ENCODE measurements around the gene COLEC11.
"Not testable (repeated sequence)": the region's sequence is repeated elsewhere in the genome, so short reads cannot be mapped to it uniquely, and the experiment has no call there.

COLEC11 gene

GRCh38 chr2:3656762-3657721 is 62.1 kb downstream of the COLEC11 start:
- Histone ChIP-seq H3K36me3 (no peaks in the 10 kb centered on the region), H3K9me3 (no peaks in the 10 kb centered on the region), H3K27me3 (peaks cover 37% of the 10 kb centered on the region), H3K27ac (no peak overlapping the region), H3K4me1 (ENCODE audit: control insufficient read depth in 1 of 2, insufficient read depth in 1 of 2, low read depth in 1 of 2, low read length in 1 of 2) (no peaks in the 10 kb centered on the region), H3K4me3 (ENCODE audit: low read depth in 1 of 2, low read length in 1 of 2) (no peak overlapping the region)
- no peak for TF ChIP-seq CTCF (IDR thresholded peaks at IDR 0.05)

DNA sequence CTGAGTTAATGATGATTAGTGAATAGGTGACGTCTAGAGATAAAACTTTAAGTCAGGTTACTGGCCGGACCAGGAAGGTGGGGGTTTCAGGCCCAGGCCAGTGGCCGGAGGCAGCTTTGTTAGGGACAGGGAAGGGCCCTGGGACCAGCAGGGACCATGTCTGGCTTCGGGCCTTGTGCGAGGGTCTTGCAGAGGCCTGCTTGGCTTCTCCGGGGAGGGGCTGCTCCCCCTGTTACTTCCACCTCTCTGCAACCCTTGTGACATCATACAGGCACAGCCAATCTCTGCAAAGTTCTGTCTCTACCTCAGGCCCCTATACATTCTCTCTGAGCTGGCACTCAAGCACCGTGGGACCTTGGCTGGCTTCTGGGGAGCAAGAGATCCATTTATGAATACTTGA is 63.0 kb downstream of the COLEC11 start, which contains the start of gene ALLC:
ALLC (plus strand) TSS at position 320 of the 400 bp plus-strand sequence. CDS start 12,958 bp downstream, outside the sequence.
- Histone ChIP-seq H3K27ac (no peak within 1 kb of the TSS), H3K4me1 (ENCODE audit: control insufficient read depth in 1 of 2, insufficient read depth in 1 of 2, low read depth in 1 of 2, low read length in 1 of 2) (no peaks in the 10 kb centered on the region), H3K4me3 (ENCODE audit: low read depth in 1 of 2, low read length in 1 of 2) (no peak within 1 kb of the TSS), H3K27me3 (peaks cover 29% of the 10 kb centered on the region), H3K36me3 (no peaks in the 10 kb centered on the region), H3K9me3 (no peaks in the 10 kb centered on the region)
- TF ChIP-seq CTCF (IDR thresholded peaks at IDR 0.05), result no peak

DNA sequence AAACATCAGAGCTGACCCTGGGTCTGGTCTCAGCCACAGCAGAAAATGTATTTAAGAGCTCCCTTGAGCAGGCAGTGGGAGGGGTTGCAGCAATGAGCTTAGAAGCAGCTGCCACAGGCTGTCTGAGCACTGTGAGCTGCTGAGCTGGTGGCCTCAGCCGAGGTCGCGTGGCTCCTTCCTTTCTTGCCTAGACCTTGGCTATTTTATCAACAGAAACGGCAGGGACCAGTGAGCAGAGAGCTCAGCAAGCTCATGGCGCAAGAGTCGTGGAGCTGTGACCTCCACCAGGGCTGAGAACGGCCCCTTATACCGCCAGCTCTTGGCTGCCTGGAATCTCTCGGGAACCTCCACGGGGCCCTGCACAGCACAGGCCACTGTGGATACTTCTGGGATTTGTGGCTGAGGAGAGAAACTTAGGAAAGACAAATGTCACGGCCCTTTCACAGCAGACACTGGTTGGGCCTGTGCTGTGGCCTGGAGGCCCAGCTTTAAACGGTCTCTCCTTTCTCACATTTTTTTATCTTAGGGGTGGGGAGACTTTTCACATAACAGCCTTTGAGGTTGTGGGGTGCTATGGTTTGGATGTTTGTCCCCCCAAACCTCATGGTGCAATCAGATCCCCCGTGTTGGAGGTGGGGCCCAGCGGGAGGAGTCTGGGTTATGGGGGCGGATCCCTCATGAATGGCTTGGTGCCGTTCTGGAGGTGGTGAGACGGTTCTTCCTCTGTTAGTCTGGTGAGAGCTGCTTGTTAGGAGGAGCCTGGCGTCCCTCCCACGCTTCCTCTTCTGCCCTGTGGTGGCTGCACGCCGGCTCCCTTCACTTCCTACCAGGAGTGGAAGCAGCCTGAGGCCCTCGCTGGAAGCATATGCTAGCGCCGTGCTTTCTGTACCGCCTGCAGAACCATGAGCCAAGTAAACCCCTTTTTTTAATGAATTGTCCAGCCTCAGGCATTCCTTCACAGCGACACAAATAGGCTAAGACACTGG is 64.8 kb downstream of the COLEC11 start:
- no peak overlapping the region for H3K27ac ChIP-seq
- no peaks in the 10 kb centered on the region for H3K9me3 ChIP-seq
- no peak for TF ChIP-seq CTCF (IDR thresholded peaks at IDR 0.05)
- H3K36me3 ChIP-seq, result no peaks in the 10 kb centered on the region
- peaks cover 14% of the 10 kb centered on the region for H3K27me3 ChIP-seq
- H3K4me3 ChIP-seq (ENCODE audit: low read depth in 1 of 2, low read length in 1 of 2), result no peak overlapping the region
- H3K4me1 ChIP-seq (ENCODE audit: control insufficient read depth in 1 of 2, insufficient read depth in 1 of 2, low read depth in 1 of 2, low read length in 1 of 2), result no peaks in the 10 kb centered on the region

- not testable (repeated sequence) for H3K9me3 ChIP-seq; H3K4me3 ChIP-seq (ENCODE audit: low read depth in 1 of 2, low read length in 1 of 2); H3K27ac ChIP-seq; H3K36me3 ChIP-seq; H3K4me1 ChIP-seq (ENCODE audit: control insufficient read depth in 1 of 2, insufficient read depth in 1 of 2, low read depth in 1 of 2, low read length in 1 of 2)
- peaks cover 14% of the 10 kb centered on the region for H3K27me3 ChIP-seq
Observed at GRCh38 chr2:3660640-3661039, 65.7 kb downstream of the COLEC11 start.

- Histone ChIP-seq H3K4me1 (ENCODE audit: control insufficient read depth in 1 of 2, insufficient read depth in 1 of 2, low read depth in 1 of 2, low read length in 1 of 2) (no peaks in the 10 kb centered on the region), H3K36me3 (no peaks in the 10 kb centered on the region), H3K27me3 (peaks cover 12% of the 10 kb centered on the region), H3K4me3 (ENCODE audit: low read depth in 1 of 2, low read length in 1 of 2) (no peak overlapping the region), H3K9me3 (no peaks in the 10 kb centered on the region), H3K27ac (no peak overlapping the region)
- TF ChIP-seq CTCF (IDR thresholded peaks at IDR 0.05), result no peak
Observed at GRCh38 chr2:3661149-3661660, 66.3 kb downstream of the COLEC11 start.
